ENCODE measurements around the gene MEIS2. TPM values are rescaled to one million over a fixed set of nuclear protein-coding genes. Genes with fewer than 3 reads are reported as not detected.
A peak's percentile ranks its signal among the peaks of the same experiment; 100 is the strongest.

Gene MEIS2
- polyA plus RNA-seq, 3 donors: 152 to 170 (median 167) TPM

GRCh38 chr15:36931434-36931833 lies 168.9 kb downstream of the MEIS2 start:
- no peak for DNase-seq (ENCODE audit: extremely low read depth in 1 of 11, low read depth in 9 of 11, low spot score in 4 of 11)

DNA sequence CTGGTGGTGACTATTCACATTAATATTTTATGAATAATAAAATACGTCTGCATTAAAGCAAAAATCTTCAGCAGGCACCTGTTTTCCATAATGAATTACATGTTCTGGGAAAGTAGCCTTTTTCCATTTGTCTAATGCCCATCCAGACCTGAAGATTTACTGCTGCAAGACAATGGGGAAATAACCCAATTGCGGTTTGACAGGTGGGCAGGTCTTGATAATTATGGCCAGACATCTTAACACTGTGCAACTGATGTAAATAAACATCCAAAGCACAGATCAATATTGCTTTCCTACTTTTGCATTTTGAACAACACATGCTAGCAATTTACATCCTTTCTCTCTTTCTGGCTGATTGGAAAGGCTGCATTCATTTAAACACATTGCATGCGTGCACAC lies 173.9 kb downstream of the MEIS2 start:
- no peak for DNase-seq (ENCODE audit: extremely low read depth in 1 of 11, low read depth in 9 of 11, low spot score in 4 of 11)

DNA sequence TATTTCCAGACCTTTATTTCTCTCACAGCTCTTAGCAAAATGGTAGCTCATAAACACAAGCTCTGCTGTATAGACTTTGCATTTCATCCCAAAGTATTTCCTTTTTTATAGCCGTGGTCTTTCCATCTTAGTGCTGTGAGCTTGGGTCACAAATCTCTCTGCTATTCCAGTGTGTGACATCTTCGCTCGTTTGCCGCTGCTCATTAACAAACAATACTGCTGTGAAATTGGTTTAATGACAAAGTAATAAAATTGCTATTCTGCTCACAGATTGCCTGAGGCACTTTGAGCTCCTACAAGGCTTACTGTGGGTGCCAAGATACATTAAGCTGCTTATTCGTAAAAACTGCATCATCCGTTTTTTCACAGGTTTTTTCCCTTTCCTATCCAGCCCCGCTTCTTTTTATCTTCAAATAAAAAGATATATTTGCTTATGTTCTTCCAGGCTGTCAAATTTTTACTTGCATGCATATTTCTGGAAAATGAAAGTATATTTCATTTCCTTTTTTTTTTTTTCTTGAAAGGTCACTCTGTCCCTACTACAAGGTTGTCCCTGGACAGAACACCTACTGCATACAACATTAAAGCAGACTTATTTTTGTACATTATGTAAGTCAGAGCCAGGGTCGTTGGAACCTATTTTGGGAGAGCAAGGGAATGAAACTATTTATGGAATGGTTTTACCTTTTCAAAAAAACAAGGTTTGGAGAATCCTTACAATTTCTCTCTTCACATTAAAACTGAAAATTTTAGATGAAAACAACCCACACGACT lies 174.5 kb downstream of the MEIS2 start:
- DNase-seq (ENCODE audit: extremely low read depth in 1 of 11, low read depth in 9 of 11, low spot score in 4 of 11): no peak

- DNase-seq (ENCODE audit: extremely low read depth in 1 of 11, low read depth in 9 of 11, low spot score in 4 of 11): no peak
These were observed 175.3 kb downstream of the MEIS2 start for GRCh38 chr15:36925049-36925448.

GRCh38 chr15:36924034-36924433 lies 176.3 kb downstream of the MEIS2 start:
- peak in 1 of 11 donors; percentile 18 for DNase-seq (ENCODE audit: extremely low read depth in 1 of 11, low read depth in 9 of 11, low spot score in 4 of 11)

- DNase-seq (ENCODE audit: extremely low read depth in 1 of 11, low read depth in 9 of 11, low spot score in 4 of 11): no peak
These were observed 178.8 kb downstream of the MEIS2 start for GRCh38 chr15:36921484-36922091.

DNA sequence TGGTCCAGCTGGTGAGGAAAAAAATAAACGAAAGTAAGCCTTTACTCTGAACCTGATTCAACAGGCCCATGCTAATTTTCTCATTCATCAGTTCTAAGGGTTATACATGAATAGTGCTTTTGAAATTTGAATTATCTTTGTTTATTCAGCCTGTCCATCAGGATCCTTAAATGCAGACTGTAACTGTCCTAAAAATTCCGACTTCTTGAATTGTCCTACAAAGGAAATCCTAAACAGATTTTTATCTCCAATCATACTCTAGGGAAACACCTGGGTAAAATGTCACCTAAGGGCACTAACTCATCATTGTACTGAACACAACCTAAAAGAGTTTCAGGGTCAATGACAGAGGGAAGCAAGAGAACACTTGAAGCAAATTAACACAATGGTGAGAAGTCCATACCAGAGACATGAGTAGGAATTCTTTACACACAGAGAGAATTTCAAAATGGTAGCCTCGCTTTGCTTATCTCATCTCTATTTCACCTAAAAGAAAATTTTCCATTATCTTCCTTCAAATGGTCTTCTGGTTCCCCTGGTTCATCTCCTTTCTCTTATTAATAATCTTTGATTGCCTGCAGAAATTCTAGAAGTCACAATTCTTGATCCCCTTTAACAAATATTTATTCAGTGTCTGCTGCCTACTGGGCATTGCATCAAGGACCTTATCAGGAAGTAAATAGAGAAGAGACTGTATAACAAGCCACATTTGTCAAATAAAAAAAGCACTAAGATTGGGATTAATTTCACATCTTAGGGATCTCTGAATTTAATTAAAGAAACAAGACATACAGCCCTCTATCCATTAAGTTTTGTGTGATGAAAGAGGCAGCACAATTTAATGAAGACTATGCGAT lies 182.7 kb downstream of the MEIS2 start:
- DNase-seq (ENCODE audit: extremely low read depth in 1 of 11, low read depth in 9 of 11, low spot score in 4 of 11): no peak

DNA sequence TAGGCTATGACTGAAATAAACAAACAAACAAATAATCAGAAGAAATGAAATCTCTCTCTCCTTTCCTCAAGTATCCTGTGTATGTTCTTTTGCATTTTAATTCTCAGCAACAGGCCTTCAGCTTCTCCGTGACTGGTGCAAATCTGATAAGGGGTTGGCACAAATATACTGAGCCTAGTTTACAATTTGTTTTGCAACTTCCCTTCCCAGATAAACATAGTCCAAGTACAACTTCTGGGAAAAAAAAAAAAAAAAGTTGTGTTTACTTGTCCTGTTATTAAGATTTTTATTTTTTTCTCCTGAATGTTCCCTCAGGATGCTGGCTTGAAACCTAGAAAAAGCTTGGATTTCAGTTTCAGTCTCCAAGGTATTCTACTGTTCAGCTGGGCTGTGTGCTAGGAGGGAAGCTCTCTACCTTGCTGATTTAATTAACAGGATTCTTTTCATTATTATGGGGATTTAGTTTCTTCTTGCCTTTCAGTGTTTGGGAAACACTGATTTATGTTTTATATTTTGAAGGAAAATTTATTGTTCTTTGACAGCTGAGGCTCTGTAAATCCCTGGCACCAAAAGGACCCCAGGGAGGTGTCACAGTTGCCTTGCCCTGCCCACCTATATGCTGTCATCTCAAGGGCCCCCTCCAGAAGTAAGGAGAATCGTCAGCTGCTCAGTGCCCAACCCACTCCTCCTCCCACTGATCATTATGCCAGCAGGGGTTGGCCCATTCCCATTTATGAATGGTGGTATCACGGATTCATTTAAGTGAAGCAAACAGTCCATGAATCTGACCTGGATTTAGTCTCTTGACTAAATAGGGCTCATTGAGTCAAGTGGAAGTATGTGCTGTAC lies 185.2 kb downstream of the MEIS2 start:
- no peak for DNase-seq (ENCODE audit: extremely low read depth in 1 of 11, low read depth in 9 of 11, low spot score in 4 of 11)

GRCh38 chr15:36914466-36914865 lies 185.9 kb downstream of the MEIS2 start:
- DNase-seq (ENCODE audit: extremely low read depth in 1 of 11, low read depth in 9 of 11, low spot score in 4 of 11): no peak

GRCh38 chr15:36912311-36912712 lies 188.0 kb downstream of the MEIS2 start:
- no peak for DNase-seq (ENCODE audit: extremely low read depth in 1 of 11, low read depth in 9 of 11, low spot score in 4 of 11)

GRCh38 chr15:36911322-36911944 lies 188.9 kb downstream of the MEIS2 start:
- no peak for DNase-seq (ENCODE audit: extremely low read depth in 1 of 11, low read depth in 9 of 11, low spot score in 4 of 11)

GRCh38 chr15:36908991-36909390 lies 191.4 kb downstream of the MEIS2 start:
- no peak for DNase-seq (ENCODE audit: extremely low read depth in 1 of 11, low read depth in 9 of 11, low spot score in 4 of 11)

GRCh38 chr15:36907295-36907694 lies 193.1 kb downstream of the MEIS2 start:
- DNase-seq (ENCODE audit: extremely low read depth in 1 of 11, low read depth in 9 of 11, low spot score in 4 of 11): no peak

- no peak for DNase-seq (ENCODE audit: extremely low read depth in 1 of 11, low read depth in 9 of 11, low spot score in 4 of 11)
These were observed 194.4 kb downstream of the MEIS2 start for GRCh38 chr15:36905908-36906307.

DNA sequence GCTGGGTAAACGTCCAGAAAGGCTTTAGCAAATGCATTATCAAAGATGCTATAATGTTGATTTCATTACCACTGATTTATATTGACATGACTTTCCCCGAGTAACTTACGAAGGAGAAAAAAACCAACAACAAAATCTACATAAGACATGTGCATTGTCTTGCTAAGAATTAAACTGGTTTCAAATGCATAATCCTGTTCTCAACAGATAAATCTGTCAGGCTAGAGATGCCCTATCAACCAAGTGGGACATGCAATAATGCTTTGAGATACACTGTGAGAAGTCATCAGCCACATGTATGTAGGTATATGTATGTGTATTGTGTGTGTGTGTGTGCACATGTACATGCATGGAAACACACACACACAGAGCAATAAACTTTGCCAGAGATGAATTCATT lies 195.6 kb downstream of the MEIS2 start:
- DNase-seq (ENCODE audit: extremely low read depth in 1 of 11, low read depth in 9 of 11, low spot score in 4 of 11): no peak

- no peak for DNase-seq (ENCODE audit: extremely low read depth in 1 of 11, low read depth in 9 of 11, low spot score in 4 of 11)
These were observed 196.3 kb downstream of the MEIS2 start for GRCh38 chr15:36903922-36904556.

DNA sequence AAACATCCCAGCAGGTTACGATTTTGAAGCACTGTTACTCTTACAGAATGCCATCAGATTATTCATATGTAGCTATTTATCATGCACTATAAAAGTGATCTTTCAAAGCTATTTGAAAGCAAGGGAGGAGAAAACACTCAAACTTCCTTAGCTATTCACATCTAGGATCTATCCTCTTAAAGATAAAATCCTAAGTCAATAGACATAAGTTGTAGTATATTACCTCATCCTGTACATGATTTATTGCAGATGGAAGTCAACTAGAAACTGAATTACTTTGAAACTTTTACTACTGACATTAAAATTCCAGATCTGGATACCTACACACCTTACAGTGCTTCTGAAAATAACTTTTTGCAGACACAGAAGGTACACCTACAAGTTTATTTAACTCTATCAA lies 197.2 kb downstream of the MEIS2 start:
- DNase-seq (ENCODE audit: extremely low read depth in 1 of 11, low read depth in 9 of 11, low spot score in 4 of 11): no peak

DNA sequence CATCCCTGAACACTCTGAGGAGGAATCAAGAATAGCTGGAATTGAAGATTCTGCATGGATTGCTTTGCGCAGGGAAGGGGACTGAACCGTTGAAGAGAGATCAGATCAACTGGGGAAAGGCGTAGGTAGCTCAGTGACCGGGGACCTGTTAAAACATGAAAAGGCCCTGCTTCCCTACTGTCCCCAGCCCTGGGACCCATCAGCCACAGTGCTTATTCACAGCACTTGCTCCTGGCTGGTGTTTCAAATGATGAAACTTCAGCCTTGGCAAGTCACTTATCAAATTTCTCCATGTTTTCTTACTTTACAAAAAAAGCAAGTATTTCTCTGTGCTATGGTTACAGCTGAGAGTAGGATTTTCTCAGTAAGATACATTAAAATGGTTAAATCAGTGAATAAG lies 199.3 kb downstream of the MEIS2 start:
- no peak for DNase-seq (ENCODE audit: extremely low read depth in 1 of 11, low read depth in 9 of 11, low spot score in 4 of 11)

Data from renal cortex interstitium (tissue), 11 donors.